ENCODE data around the gene TSC22D4.
"Not testable (repeated sequence)": the region's sequence is repeated elsewhere in the genome, so short reads cannot be mapped to it uniquely, and the experiment has no call there.

Gene TSC22D4

DNA sequence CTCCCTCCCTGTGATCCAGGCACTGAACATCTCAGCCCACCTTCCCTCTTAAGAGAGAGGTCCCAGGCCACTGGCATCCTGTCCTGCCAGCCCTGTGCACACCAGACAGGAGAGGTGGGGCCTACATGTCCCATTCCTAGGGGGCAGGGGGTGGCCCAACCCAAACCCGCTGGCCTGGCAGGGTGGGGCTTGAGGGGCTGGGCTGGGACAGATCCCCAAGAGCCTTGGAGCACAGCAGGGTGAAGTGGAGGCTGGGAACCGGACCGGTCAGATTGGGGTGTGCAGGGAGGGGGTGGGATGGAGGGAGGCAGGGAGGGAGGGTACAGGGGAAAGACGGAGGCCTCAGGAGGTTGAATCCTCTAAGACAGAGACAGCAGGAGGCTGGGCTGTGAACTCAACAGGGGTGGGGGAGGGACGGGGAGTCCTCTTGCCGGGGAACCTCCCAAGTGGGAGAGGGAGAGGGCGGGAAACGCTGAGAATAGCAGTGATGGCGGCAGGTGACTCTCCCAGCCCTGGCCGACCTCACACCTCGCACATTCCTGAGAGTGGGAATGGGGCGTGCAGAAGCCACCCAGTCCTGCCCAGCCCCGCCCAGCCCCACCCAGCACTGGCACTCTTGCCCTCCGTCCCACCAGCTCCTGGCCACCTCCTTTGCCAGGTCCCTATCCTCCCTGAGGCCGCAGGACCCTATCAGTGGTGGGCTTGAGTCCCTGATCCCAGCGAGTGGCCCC is 6.7 kb downstream of the TSC22D4 start:
- DNase-seq, result no peak

DNA sequence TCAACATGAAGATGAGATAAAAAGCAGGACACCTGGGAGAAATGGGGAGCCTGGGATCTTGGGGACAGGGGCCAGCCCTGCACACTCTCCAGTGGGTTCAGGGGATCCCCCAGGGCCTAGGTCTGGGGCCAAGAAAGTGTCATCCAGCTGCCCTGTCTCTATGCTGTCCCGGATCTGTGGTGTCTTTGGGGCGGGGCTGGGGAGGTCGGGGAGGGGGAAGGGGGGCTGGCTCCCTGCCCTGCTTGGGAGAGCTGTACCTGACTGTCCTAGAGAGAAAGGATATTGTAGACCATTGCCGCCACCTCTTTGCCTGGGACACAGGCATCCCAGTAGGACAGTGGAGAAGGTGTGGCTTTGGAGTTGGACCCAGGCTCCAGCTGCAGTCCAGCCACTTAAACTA is 8.0 kb downstream of the TSC22D4 start:
- DNase-seq, result no peak

DNA sequence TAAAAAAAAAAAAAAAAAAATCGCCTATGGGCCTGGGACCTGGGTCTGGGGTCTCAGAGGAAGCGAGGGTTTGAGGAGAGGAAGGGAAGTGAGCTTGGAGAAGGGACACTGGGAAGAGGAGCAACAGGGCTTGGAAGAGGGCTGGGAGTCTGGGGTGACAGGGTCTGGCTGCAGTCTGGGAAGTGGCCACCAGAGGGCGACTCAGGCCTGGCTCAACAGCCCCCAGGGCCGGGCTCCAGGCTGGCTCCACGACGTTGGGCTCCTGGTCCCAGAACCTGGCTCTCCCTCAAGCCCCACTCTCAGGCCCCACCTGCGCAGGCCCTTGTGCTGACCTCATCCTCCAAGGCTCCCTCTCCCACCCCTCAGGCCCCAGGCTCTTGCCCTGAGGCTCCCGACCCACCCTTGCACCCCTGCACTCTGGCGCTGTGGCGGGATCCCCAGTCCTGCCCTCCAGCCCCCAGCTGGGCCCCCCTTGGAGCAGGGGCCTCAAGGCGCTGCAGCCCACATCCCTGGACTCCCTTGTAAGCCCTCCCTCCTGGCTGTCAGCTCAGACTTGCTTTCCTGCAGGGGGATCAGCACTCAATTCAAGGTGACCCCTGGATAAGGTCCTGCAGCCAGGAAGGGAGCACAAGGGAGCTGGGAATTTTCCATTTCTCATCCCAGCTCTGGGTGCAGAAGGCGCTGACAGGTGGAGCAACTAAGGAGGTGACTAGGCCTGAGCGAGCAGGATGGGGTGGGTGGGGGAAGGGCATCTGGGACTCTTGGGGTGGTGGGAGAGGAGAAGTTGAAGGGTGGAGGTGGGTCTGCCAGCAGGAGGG is 9.6 kb downstream of the TSC22D4 start:
- peak; percentile 61 for DNase-seq

DNA sequence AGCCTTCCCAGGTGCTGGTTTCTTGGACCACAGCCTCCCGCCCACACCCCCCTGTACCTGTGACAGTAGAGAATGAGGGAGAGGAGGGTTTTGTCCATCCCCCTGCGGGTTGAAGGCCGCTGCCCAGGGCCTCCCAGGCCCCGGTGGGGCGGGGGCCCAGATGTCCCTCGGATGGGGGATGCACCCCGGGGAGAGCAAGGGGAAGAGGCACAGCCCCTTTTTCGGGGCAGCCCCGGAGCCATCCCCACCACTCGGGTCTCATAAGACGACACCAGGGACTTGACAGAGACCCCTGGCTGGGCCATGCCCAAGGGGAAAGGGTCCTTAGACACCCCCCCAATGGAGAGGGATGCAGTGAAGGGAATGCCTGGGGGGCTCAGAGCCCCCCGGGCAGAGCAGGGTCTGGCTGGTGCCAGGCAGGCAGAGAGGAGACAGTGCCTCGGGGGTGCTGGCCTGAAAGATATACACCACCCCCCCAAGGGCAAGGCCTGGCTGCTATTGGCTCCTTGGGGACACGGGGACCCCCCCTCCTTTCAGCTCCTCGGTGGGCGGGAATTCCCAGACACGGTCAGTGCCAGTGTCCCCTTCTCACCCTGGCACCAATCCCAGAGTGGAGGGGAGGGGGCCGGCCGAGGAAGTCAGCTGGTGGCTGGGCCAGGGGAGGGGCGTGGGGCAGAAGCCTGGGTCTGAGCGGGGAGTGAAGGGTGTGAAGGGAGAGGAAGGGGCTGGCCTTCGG is 11.2 kb downstream of the TSC22D4 start:
- no peak for DNase-seq

DNA sequence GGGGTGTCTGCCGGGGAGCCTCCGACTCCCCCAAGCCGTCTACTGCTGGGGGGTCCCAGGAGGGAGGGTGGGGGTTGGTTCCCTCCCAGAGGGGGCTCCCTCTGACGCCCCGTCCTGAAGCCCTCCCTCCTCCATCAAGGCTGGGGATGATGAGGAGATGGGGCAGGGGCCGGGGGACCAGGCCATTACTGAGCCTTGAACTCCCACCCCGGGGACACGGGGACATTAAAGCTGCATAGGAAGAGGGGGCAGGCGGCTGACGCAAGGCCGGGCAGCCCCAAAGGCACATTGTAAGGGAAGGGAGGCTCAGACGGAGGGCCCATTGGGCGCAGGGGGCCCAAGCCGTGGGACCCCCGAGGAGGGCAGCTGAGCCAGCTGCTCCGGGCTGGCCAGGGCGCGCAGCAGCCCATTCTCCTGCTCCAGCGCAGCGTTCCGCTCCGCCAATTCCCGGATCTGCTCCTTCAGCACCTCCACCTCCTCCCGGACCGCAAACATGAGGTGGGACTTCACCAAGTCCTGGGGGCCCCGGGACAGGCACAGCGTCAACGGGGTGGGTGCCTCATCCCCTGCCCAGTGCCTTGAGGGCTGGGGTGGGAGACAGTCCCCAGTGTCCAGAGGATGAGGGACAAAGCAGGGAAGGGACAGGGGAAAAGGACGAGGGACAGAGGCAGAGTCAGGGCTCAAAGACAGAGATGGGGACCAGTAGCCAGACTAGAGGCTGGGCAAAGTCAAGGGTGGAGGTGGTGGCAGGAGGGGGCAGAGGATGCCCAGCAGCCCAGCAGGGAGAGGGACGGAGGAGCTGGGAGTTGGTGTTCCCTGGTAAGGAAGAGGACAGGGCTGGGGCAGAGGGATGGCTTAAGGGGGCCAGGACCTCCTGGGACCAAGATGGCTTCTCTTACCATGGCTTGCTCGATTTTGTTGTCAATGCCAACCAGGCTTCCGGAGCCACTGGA is 12.1 kb downstream of the TSC22D4 start:
- DNase-seq, result no peak

DNA sequence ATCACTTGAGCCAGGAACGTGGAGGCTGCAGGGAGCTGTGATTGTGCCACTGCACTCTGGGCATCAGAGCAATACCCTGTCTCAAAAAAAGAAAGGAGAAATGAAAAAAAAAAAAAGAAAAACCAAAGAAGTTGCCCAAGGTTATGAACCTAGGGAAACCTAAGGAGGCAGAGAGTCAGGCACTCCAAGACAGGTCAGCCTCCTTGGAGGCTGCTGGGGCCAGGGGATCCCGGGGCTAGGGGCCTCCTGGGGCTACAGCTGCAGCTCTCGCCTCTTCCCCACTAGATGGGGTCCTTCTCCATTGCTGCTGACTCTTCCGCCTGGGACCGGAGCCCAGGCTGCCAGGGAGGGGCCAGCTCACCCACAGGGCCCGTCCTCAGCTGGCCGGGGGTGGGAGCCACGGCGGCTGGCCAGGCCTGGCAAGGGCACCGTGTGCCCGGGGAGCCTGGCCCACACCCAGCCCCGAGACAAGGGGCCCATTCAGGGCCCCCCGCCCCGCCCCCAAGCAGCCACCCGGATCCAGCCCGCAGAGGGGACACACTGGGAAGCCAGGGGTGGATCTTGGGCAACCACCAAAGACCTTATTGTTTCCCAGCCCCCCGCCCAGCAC is 13.2 kb downstream of the TSC22D4 start:
- peak; percentile 74 for DNase-seq

DNA sequence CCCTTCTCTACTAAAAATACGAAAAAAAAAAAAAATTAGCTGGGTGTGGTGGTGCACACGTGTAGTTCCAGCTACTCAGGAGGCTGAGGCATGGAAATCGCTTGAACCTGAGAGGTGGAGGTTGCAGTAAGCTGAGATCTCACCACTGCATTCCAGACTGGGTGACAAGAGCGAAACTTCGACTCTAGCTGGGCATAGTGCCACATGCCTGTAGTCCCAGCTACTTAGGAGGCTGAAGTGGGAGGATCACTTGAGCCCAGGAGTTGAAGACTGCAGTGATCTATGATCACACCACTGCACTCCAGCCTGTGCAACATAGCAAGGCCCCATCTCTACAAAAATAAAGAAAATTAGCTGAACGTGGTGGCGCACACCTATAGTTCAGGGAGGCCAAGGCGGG is 13.7 kb downstream of the TSC22D4 start:
- DNase-seq, result no peak

DNA sequence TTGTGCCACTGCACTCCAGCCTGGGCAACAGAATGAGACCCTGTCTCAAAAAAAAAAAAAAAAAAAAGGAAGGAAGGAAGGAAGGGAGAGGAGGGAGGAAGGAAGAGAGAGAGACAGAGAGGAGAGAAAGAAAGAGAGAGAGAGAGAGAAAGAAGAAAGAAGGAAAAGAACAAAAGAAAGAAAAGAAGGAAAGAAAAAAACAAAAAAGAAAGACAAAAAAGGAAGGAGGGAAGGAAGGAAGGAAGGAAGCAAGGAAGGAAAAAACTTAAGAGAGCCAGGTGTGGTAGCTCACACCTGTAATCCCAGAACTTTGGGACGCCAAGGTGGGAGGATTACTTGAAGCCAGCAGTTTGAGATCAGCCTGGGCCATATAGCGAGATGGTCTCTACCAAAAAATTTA is 14.2 kb downstream of the TSC22D4 start:
- DNase-seq, result no peak

DNA sequence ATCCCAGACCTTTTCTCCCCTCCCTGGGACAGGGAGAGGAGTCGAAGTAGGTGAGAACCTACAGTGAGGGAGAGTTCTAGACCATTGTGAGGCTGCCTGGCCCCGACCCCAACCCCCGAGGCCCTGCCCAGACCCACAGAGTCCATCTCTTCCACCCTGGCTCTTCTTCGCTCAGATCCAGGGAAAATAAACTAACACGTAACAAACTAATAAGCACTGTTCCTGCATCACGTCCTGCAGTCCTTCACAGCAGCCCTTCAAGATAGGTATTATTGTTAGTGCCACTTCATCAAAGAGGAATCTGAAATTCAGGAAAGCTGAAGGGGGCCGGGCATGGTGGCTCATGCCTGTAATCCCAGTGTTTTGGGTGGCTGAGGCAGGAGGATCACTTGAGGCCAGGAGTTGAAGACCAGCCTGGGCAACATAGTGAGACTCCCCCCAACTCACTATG is 14.8 kb downstream of the TSC22D4 start, which contains the start of gene SPACDR:
Gene SPACDR, minus strand, starts transcription at position 51 of the 451 bp plus-strand sequence. CDS start 235 bp downstream, outside the sequence.
- no peak for DNase-seq

DNA sequence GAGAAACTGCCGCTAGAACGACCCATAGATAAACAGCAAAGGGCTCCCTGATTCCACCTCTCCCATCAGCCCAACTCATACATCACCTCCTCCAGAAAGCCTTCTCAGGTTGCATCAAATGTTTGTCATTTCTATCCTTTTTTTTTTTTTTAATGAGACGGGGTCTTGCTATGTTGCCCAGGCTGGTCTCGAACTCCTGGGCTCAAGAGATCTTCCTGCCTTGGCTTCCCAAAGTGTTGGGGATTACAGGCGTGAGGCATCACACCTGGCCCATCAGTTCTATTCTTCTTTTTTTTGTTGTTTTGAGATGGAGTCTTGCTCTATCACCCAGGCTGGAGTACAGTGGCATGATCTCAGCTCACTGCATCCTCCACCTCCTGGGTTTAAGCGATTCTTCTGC is 22.0 kb downstream of the TSC22D4 start:
- DNase-seq, result no peak

DNA sequence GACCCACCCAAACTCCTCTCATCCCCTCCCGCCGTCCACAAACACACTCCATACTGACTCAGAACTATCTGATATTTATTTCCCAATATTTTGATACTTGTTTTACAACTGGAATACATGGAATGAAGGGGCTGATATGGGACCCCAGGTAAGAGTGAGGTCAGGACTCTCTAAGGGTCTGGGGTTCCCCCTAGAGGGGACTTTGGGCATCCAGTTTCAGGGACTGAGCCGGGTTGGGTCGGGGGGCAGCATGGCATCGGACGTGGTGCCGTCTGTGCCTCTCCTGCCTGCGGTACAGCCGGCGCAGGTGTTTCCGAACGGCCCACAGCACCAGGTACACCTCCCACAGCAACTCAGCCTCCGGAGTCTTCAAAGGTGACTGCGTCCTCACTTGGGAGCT is 22.5 kb downstream of the TSC22D4 start:
- DNase-seq, result no peak

DNA sequence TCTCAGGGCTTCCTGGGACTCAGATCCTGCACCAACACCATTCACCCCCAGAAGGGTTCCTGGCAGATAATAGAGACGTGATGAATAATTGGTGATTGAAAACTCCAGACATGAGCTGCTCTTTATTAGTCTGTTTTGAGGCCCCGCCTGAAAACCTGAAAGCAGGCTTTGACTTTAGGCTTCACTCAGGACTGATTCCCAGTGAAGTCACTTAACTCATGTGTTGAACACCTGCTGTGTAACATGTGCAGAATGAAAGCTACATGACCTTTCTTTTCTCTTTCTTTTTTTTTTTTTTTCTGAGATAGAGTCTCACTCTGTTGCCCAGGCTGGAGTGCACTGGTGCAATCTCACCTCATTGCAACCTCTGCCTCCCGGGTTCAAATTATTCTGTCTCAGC is 23.8 kb downstream of the TSC22D4 start:
- no peak for DNase-seq

DNA sequence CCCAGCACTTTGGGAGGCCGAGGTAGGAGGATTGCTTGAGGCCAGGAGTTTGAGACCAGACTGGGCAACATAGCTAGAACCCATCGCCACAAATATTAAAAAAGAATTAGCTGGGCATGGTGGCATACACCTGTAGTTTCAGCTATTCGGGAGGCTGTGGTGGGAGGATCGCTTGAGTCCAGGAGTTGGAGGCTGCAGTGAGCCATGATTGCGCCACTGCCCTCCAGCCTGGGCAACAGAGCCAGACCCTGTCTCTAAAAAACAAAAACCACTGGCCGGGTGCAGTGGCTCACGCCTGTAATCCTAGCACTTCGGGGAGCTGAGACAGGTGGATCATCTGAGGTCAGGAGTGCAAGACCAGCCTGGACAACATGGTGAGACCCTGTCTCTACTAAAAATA is 25.2 kb downstream of the TSC22D4 start:
- not testable (repeated sequence) for DNase-seq

DNA sequence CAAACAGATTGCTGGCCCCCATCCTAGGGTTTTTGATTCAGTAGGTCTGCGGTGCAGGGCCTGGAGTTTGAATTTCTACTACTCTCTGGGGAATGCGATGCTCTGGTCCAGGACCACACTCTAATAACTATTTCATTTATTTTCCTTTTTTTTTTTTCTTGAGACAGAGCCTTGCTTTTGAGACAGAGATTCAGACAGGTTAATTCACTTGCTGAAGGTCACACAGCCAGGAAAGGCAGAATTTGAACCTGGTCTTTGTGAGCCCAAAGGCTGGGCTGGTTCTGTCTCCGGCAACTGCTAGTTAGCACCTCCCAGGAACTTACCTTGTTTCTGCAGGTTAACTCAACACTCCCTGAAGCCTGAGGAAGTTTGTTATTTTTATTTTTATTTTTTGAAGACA is 26.5 kb downstream of the TSC22D4 start:
- DNase-seq, result no peak

DNA sequence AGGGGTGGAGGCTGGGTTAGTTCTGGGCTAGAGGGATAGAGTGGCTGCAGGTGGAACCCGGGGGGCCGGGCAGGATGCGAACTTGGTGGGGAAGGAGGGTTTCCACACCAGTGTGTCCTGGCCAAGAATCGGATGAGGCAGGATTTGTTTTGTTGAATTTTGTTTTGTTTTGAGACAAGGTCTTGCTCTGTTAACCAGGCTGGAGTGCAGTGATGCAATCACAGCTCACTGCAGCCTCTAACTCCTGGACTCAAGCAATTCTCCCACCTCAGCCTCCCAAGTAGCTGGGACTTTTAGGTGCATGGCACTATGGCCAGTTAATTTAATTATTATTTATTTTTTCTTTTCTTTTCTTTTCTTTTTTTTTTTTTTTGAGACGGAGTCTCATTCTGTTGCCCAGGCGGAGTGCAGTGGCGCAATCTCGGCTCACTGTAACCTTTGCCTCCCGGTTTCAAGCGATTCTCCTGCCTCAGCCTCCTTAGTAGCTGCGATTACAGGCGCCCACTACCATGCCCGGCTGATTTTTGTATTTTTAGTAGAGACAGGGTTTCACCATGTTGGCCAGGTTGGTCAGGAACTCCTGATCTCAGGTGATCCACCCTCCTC is 29.7 kb downstream of the TSC22D4 start:
- DNase-seq, result no peak

DNA sequence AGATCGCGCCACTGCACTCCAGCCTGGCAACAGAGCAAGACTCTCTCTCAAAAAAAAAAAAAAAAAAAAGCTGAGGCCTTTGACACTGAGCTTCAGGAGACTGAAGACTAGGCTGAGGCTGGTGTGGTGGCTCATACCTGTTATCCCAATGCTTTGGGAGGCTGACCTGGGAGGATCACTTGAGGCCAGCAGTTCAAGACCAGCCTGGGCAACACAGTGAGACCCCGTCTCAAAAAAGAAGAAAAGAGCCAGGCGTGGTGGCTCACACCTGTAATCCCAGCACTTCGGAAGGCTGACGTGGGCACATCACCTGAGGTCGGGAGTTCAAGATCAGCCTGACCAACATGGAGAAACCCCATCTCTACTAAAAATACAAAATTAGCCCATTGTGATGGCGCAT is 31.7 kb downstream of the TSC22D4 start:
- DNase-seq, result not testable (repeated sequence)

DNA sequence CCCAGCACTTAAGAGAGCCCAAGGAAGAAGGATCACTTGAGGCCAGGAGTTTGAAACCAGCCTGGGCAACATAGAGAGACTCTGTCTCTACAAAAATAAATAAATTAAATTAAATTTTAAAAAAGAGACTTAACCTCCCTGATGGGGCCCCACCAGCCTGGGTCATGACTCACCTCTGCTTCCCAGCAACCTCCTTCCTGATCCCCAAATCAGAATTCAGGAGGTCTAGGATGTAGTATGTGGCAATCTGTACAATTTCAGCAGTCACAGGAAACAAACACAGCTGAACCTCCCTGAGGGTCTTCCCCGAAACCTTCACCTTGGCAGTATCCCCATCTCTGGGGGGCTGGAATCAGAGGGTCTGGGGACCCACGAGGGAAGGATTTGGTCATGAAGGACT is 33.0 kb downstream of the TSC22D4 start:
- DNase-seq, result peak; percentile 46

DNA sequence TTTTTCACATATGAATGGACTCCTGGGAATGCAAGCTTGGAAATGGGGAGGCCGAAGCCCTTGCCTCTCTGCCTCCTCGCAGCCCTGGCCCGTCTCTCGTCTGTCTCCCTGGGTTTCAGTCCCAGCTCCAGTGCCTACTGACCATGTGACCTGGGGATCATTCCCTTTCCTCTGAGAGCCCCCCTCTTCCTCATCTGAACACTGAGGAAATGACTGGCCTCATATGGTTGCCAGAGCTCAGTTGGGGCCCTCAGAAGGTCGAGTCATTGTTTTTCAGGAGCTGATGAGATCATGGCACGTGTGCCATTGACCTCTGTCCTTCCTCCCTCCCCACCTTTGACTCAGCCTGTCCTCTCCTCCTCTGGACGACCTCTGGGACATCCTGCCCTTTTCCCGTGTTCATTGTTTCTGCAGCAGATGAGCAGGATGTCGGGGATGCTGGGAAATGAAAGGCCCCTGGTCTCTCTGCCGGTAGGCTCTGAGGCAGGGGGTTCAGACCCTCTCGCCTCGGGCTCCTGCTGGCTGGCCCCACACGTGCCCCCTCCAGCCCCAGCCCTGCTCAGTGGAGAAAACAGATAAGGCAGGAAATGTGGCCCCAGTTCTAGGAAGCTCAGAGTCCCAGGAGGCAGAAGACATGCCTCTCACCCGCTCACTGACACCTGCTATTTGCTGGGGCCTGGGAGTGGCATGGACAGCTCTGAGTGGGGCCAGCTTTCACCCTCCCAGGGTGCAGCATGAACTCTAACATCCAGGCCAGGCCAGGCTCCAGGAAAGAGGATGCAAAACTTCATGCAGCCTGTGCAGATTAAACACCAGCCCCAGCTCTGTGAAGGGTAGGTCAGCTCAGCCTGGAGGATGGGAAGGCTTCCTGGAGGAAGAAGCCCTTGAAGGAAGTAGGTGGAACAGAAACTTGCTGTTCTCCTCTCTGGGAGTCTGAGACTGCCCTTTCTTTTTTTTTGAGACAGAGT is 34.4 kb downstream of the TSC22D4 start:
- DNase-seq, result peak; percentile 36

DNA sequence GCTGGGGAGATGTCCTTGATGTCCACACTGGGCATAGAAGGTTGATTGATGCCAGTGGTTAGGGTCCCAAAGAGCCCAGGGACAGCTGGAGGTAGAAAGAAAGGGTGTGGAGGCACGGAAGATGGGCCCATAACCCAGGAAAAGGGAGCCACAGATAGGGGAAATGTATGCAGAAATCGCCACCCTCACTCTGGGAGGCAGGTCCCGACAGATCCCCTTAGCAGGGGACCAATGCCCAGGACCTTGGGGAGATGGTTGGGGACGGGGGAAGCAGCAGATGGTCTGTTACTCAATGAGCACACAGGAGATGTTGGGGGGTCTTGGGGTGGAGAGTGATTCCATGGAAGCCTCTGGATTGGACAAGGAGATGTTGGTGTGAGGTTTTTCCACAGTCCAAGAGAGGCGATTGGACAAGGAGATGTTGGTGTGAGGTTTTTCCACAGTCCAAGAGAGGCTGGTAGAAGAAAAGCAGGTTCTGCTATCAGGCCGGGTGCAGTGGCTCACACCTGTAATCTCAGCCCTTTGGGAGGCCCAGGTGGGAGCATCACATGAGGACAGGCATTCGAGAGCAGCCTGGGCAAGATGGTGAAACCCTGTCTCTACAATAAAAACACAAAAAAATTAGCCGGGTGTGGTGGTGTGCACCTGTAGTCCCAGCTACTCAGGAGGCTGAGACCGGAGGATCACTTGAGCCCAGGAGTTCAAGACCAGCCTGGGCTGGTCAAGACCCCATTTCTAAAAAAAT is 35.7 kb downstream of the TSC22D4 start:
- no peak for DNase-seq

All from fibroblast of upper back skin (primary cell).